GM23338 (cell line): ENCODE results near the gene ARHGEF37. TPM values are rescaled to one million over a fixed set of nuclear protein-coding genes. Genes with fewer than 3 reads are reported as not detected.

Source experiments
- ATAC-seq: fragments of 200-7000 bp; cut with Tn5 transposase; 3 replicates; pipeline ENCODE4 v1.9.1; 2020
- DNase-seq: peaks from one replicate; pipeline ENCODE4 v3.0.0-alpha.2; 2015; ENCODE audit warnings: low spot score
- H2AFZ ChIP-seq: fragments of 200-600 bp; sonication (generic); 2 replicates; pipeline ENCODE4 v1.8.0; 2016; ENCODE audit warnings: antibody characterized with exemption, mild to moderate bottlenecking, moderate library complexity
- H3F3A ChIP-seq: fragments of 200-600 bp; sonication (generic); replicated peaks from 2 replicates; pipeline ENCODE4 v1.8.0; 2017; ENCODE audit warnings: antibody characterized with exemption, mixed run types, low read depth
- H3K27ac ChIP-seq: fragments of 200-600 bp; sonication (generic); 2 replicates; pipeline ENCODE4 v1.6.1; 2016; ENCODE audit warnings: low read depth
- H3K27me3 ChIP-seq: fragments of 200-600 bp; sonication (generic); 2 replicates; pipeline ENCODE4 v1.8.0; 2016; ENCODE audit warnings: mild to moderate bottlenecking, mixed run types, moderate library complexity; ENCODE audit not compliant: insufficient read depth
- H3K36me3 ChIP-seq: fragments of 200-600 bp; sonication (generic); 2 replicates; pipeline ENCODE4 v1.8.0; 2016; ENCODE audit warnings: mild to moderate bottlenecking; ENCODE audit not compliant: insufficient read depth
- H3K4me1 ChIP-seq: fragments of 200-600 bp; sonication (generic); 2 replicates; pipeline ENCODE4 v1.8.0; 2016; ENCODE audit warnings: mild to moderate bottlenecking, moderate library complexity; ENCODE audit not compliant: insufficient read depth
- H3K4me2 ChIP-seq: fragments of 200-600 bp; sonication (generic); 2 replicates; pipeline ENCODE4 v1.7.1; 2017; ENCODE audit warnings: mixed run types
- H3K4me3 ChIP-seq: fragments of 200-600 bp; sonication (generic); 2 replicates; pipeline ENCODE4 v1.6.1; 2016; ENCODE audit warnings: mixed run types
- H3K79me2 ChIP-seq: fragments of 200-600 bp; sonication (generic); replicated peaks from 2 replicates; pipeline ENCODE4 v1.8.0; 2017; ENCODE audit warnings: mild to moderate bottlenecking; ENCODE audit not compliant: insufficient read depth
- H3K9me2 ChIP-seq: fragments of 200-600 bp; sonication (generic); 2 replicates; pipeline ENCODE4 v1.8.0; 2017; ENCODE audit not compliant: insufficient read depth
- H4K20me1 ChIP-seq: fragments of 200-600 bp; sonication (generic); replicated peaks from 2 replicates; pipeline ENCODE4 v1.8.0; 2017; ENCODE audit warnings: mild to moderate bottlenecking; ENCODE audit not compliant: insufficient read depth
- H3K27ac Mint-ChIP-seq: 2 replicates; pipeline ENCODE4 v1.8.0; 2020; ENCODE audit warnings: inconsistent platforms, mild to moderate bottlenecking, moderate library complexity, mixed read lengths
- H3K27me3 Mint-ChIP-seq: 3 replicates; pipeline ENCODE4 v1.8.0; 2022; ENCODE audit warnings: low read depth, mild to moderate bottlenecking, moderate library complexity, mixed read lengths, inconsistent platforms; ENCODE audit not compliant: insufficient read depth, poor library complexity
- H3K36me3 Mint-ChIP-seq: 3 replicates; pipeline ENCODE4 v1.8.0; 2021; ENCODE audit warnings: low read depth, mild to moderate bottlenecking, inconsistent platforms, moderate library complexity, mixed read lengths
- H3K4me1 Mint-ChIP-seq: 3 replicates; pipeline ENCODE4 v1.8.0; 2020; ENCODE audit warnings: mild to moderate bottlenecking, inconsistent platforms, mixed read lengths
- H3K4me3 Mint-ChIP-seq: 3 replicates; pipeline ENCODE4 v1.8.0; 2021; ENCODE audit warnings: moderate library complexity, mild to moderate bottlenecking, inconsistent platforms, mixed read lengths
- H3K9me3 Mint-ChIP-seq: 3 replicates; pipeline ENCODE4 v1.8.0; 2020; ENCODE audit warnings: moderate library complexity, mild to moderate bottlenecking, inconsistent platforms, mixed read lengths
- CREB1 ChIP-seq: fragments of 250-450 bp; sonication (Bioruptor Pico); IDR thresholded peaks from 2 replicates; pipeline ENCODE4 v1.5.0; 2020; ENCODE audit warnings: low read depth, mild to moderate bottlenecking, moderate library complexity
- EZH2 ChIP-seq: fragments of 200-600 bp; sonication (generic); IDR thresholded peaks from one replicate; pipeline ENCODE4 v1.8.0; 2017; ENCODE audit warnings: antibody characterized with exemption, mild to moderate bottlenecking, low read depth; ENCODE audit not compliant: unreplicated experiment
- EZH2phosphoT487 ChIP-seq: fragments of 200-600 bp; sonication (generic); IDR thresholded peaks from one replicate; pipeline ENCODE4 v1.8.1; 2018; ENCODE audit warnings: antibody characterized with exemption; ENCODE audit not compliant: unreplicated experiment
- JUNB ChIP-seq: IDR thresholded peaks from one replicate; pipeline ENCODE4 v1.6.1; 2016; ENCODE audit warnings: antibody characterized with exemption; ENCODE audit not compliant: unreplicated experiment
- NANOG ChIP-seq: IDR thresholded peaks from 2 replicates; pipeline ENCODE4 v1.6.1; 2016; ENCODE audit warnings: antibody characterized with exemption, borderline replicate concordance
- POLR2AphosphoS5 ChIP-seq: IDR thresholded peaks from 2 replicates; pipeline ENCODE4 v1.6.1; 2016; ENCODE audit warnings: antibody characterized with exemption, low read depth
- REST ChIP-seq: IDR thresholded peaks from one replicate; pipeline ENCODE4 v1.6.1; 2018; ENCODE audit warnings: antibody characterized with exemption; ENCODE audit not compliant: unreplicated experiment
- STAT1 ChIP-seq: IDR thresholded peaks from one replicate; pipeline ENCODE4 v1.6.1; 2016; ENCODE audit warnings: antibody characterized with exemption; ENCODE audit not compliant: unreplicated experiment
- ZNF114 ChIP-seq: fragments of 250-450 bp; sonication (Bioruptor Pico); IDR thresholded peaks from 2 replicates; pipeline ENCODE4 v1.5.0; 2020; ENCODE audit warnings: mild to moderate bottlenecking, moderate library complexity
- ZNF331 ChIP-seq: fragments of 250-450 bp; sonication (Bioruptor Pico); IDR thresholded peaks from 2 replicates; pipeline ENCODE4 v1.5.0; 2020; ENCODE audit warnings: low read depth, mild to moderate bottlenecking, moderate library complexity
- ZNF462 ChIP-seq: fragments of 250-450 bp; sonication (Bioruptor Pico); IDR thresholded peaks from 2 replicates; pipeline ENCODE4 v1.5.0; 2020; ENCODE audit warnings: mild to moderate bottlenecking, moderate library complexity
- polyA plus RNA-seq: library from polyadenylated mRNA; unstranded; fragments of >200 nt; fragmentation: Nextera tagmentation; extraction: Ambion mirVana; gene quantifications from 2 replicates; pipeline ENCODE4 v1.2.1, GENCODE V29; 2016
- total RNA-seq: library from RNA; depleted of rRNA; stranded (reverse); fragments of >200 nt; shearing (Covaris generic); gene quantifications from 2 replicates; pipeline ENCODE4 v1.2.3, GENCODE V29; 2014
- TF ChIP-seq, protein P1 (sequence below): IDR thresholded peaks from 2 replicates; pipeline ENCODE4 v1.6.1; 2016; ENCODE audit warnings: antibody characterized with exemption
- TF ChIP-seq, protein P2 (sequence below), 2 experiments: fragments of 200-600 bp in 1 of 2; sonication (generic) in 1 of 2; conservative IDR thresholded peaks; 2 replicates each; pipeline versions ENCODE4 v1.5.1 to v1.6.1; 2016 to 2017; ENCODE audit warnings: antibody characterized with exemption in 2 of 2, low read depth in 2 of 2, mild to moderate bottlenecking in 2 of 2, moderate library complexity in 1 of 2

The ARHGEF37 gene
- total and polyA plus RNA-seq, 2 experiments from 2014 or later = 0.14 to 0.79 TPM

DNA sequence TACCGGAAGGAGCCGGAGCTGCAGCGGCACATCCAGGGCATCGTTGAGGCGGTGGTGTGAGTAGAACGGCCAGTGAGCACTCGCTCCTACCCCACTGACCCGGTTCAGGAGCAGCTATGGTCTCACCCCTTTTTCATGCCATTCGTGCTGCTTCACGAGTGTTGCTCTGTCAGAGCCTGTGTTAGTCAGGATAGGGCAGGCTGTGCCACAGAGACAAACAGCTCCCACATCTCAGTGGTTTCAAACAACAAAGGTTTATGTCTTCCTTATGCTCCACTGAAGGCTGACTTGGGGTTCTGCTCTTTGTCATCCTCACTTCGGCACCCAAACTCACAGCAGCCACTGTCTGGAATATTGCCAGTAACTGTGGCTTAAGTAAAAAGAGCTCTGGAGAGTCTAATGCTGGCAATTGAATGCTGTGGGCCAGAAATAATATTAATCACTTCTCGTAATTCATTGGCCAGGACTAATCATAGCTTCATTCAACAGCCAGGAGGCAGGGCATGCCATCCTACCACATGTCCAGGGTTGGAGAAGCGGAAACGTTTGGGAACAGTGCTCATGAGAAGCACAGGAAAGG is 28.4 kb downstream of the ARHGEF37 start:
- H3K27ac ChIP-seq = no peak overlapping the region
- H3K79me2 ChIP-seq = no peaks in the 10 kb centered on the region
- no peaks in the 10 kb centered on the region for H3K4me1 ChIP-seq
- Mint-ChIP-seq H3K36me3 (peaks cover 4% of the 10 kb centered on the region; the same call in 1 of the 3 replicates), H3K4me1 (peaks cover 7% of the 10 kb centered on the region; the same call in 2 of the 3 replicates), H3K27ac (no peak overlapping the region), H3K27me3 (peaks cover 2% of the 10 kb centered on the region), H3K4me3 (no peak overlapping the region), H3K9me3 (peaks cover 7% of the 10 kb centered on the region; the same call in 2 of the 3 replicates)
- TF ChIP-seq, protein P1, sequence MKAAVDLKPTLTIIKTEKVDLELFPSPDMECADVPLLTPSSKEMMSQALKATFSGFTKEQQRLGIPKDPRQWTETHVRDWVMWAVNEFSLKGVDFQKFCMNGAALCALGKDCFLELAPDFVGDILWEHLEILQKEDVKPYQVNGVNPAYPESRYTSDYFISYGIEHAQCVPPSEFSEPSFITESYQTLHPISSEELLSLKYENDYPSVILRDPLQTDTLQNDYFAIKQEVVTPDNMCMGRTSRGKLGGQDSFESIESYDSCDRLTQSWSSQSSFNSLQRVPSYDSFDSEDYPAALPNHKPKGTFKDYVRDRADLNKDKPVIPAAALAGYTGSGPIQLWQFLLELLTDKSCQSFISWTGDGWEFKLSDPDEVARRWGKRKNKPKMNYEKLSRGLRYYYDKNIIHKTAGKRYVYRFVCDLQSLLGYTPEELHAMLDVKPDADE = no peak
- no peak for TF ChIP-seq REST
- no peak for TF ChIP-seq JUNB
- TF ChIP-seq CREB1 = no peak
- TF ChIP-seq ZNF462 = no peak
- no peak for TF ChIP-seq ZNF114 (CRISPR knock-in tag)
- TF ChIP-seq NANOG = no peak
- TF ChIP-seq STAT1 = no peak
- TF ChIP-seq ZNF331 (CRISPR knock-in tag) = no peak
- TF ChIP-seq, protein P2, sequence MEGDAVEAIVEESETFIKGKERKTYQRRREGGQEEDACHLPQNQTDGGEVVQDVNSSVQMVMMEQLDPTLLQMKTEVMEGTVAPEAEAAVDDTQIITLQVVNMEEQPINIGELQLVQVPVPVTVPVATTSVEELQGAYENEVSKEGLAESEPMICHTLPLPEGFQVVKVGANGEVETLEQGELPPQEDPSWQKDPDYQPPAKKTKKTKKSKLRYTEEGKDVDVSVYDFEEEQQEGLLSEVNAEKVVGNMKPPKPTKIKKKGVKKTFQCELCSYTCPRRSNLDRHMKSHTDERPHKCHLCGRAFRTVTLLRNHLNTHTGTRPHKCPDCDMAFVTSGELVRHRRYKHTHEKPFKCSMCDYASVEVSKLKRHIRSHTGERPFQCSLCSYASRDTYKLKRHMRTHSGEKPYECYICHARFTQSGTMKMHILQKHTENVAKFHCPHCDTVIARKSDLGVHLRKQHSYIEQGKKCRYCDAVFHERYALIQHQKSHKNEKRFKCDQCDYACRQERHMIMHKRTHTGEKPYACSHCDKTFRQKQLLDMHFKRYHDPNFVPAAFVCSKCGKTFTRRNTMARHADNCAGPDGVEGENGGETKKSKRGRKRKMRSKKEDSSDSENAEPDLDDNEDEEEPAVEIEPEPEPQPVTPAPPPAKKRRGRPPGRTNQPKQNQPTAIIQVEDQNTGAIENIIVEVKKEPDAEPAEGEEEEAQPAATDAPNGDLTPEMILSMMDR (conservative IDR thresholded peaks at IDR 0.05; ENCODE audit: low read depth in 2 of 2) = no peak
- no peak for TF ChIP-seq EZH2phosphoT487
- no peak for TF ChIP-seq EZH2
- TF ChIP-seq POLR2AphosphoS5 = no peak
- no peak overlapping the region for H3K4me2 ChIP-seq
- no peaks in the 10 kb centered on the region for H3F3A ChIP-seq
- no peaks in the 10 kb centered on the region for H3K9me2 ChIP-seq
- no peaks in the 10 kb centered on the region for H4K20me1 ChIP-seq
- H3K27me3 ChIP-seq = no peaks in the 10 kb centered on the region
- no peak overlapping the region for H3K4me3 ChIP-seq
- DNase-seq (no peak), ATAC-seq (no peak)
- no peaks in the 10 kb centered on the region for H3K36me3 ChIP-seq
- no peak overlapping the region for H2AFZ ChIP-seq
